Karpas-422 (cell line): Measurements from ENCODE around the gene SLC35F1. TPM values are rescaled to one million over a fixed set of nuclear protein-coding genes. Genes with fewer than 3 reads are reported as not detected.

Experiments
- DNase-seq: peaks from one replicate; pipeline ENCODE4 v3.0.0-alpha.2; 2015
- H2AFZ ChIP-seq: fragments of 200-600 bp; sonication (generic); 2 replicates; pipeline ENCODE4 v1.6.1; 2014; ENCODE audit warnings: antibody characterized with exemption, low read length, mixed read lengths
- H3K27ac ChIP-seq: fragments of 200-600 bp; sonication (generic); 2 replicates; pipeline ENCODE4 v1.5.1; 2014; ENCODE audit warnings: mild to moderate bottlenecking, low read length, moderate library complexity
- H3K27me3 ChIP-seq: fragments of 200-600 bp; sonication (generic); 2 replicates; pipeline ENCODE4 v1.6.1; 2014; ENCODE audit warnings: low read length, mixed read lengths
- H3K36me3 ChIP-seq: fragments of 200-600 bp; sonication (generic); 2 replicates; pipeline ENCODE4 v1.6.1; 2014; ENCODE audit warnings: low read length, mixed read lengths; ENCODE audit not compliant: insufficient read depth
- H3K4me1 ChIP-seq: fragments of 200-600 bp; sonication (generic); 2 replicates; pipeline ENCODE4 v1.6.1; 2014; ENCODE audit warnings: mild to moderate bottlenecking, low read length, mixed read lengths
- H3K4me2 ChIP-seq: fragments of 200-600 bp; sonication (generic); 2 replicates; pipeline ENCODE4 v1.6.1; 2014; ENCODE audit warnings: low read length, low read depth, mild to moderate bottlenecking; ENCODE audit not compliant: poor library complexity, severe bottlenecking
- H3K4me3 ChIP-seq: fragments of 200-600 bp; sonication (generic); 2 replicates; pipeline ENCODE4 v1.5.1; 2014; ENCODE audit warnings: mild to moderate bottlenecking, antibody characterized with exemption, low read length, mixed read lengths
- H3K79me2 ChIP-seq: fragments of 200-600 bp; sonication (generic); 2 replicates; pipeline ENCODE4 v1.6.1; 2014; ENCODE audit warnings: mild to moderate bottlenecking, low read length, mixed read lengths
- H3K9ac ChIP-seq: fragments of 200-600 bp; sonication (generic); 2 replicates; pipeline ENCODE4 v1.6.0; 2014; ENCODE audit warnings: low read length
- H3K9me2 ChIP-seq: fragments of 200-600 bp; sonication (generic), shearing (Covaris generic); replicated peaks from 2 replicates; pipeline ENCODE4 v1.6.0; 2014; ENCODE audit warnings: mild to moderate bottlenecking, low read length, moderate library complexity; ENCODE audit not compliant: insufficient read depth
- H3K9me3 ChIP-seq: fragments of 300-700, 200-600 bp; sonication (generic); 2 replicates; pipeline ENCODE4 v1.6.1; 2014; ENCODE audit warnings: low read length, mixed read lengths
- H4K20me1 ChIP-seq: fragments of 200-600 bp; sonication (generic); 2 replicates; pipeline ENCODE4 v1.6.1; 2014; ENCODE audit warnings: mild to moderate bottlenecking, antibody characterized with exemption, low read length, low read depth; ENCODE audit not compliant: insufficient read depth
- total RNA-seq: library from RNA; depleted of rRNA; stranded (reverse); fragments of >200 nt; shearing (Covaris generic); gene quantifications from 2 replicates; pipeline ENCODE4 v1.2.3, GENCODE V29; 2014; ENCODE audit warnings: low replicate concordance

SLC35F1 gene
- total RNA-seq, 1 experiment from 2014 or later = not detected

- Histone ChIP-seq H4K20me1 (no peaks in the 10 kb centered on the region), H3K27me3 (no peaks in the 10 kb centered on the region), H2AFZ (no peak overlapping the region), H3K4me1 (no peaks in the 10 kb centered on the region), H3K9me3 (no peaks in the 10 kb centered on the region), H3K9me2 (no peaks in the 10 kb centered on the region), H3K27ac (no peak overlapping the region), H3K4me3 (no peak overlapping the region), H3K9ac (no peak overlapping the region), H3K36me3 (no peaks in the 10 kb centered on the region), H3K79me2 (no peaks in the 10 kb centered on the region), H3K4me2 (no peak overlapping the region)
- DNase-seq = no peak
Measured at GRCh38 chr6:117917176-117917575, 10.1 kb downstream of the SLC35F1 start.

DNA sequence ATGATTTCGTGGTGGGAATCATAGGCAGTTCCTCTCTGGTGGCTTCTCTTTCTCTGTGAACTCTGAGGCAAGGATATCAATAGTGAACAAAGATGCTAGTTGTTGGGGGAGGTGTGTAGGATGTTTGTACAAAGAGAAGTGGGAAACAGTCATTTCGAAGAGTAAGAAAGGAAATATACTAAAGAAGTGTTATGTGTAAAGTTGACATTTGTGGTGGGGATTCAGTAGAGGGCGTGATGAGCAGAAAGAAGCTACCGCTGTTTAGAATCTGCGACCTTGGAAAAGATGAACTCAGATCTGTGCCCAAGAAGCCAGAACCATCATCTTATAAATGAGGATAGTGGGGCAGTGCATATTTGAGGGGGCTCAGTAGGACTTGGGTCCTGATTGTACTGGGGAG, 11.4 kb downstream of the SLC35F1 start:
- H4K20me1 ChIP-seq = no peaks in the 10 kb centered on the region
- no peaks in the 10 kb centered on the region for H3K27me3 ChIP-seq
- H3K79me2 ChIP-seq = no peaks in the 10 kb centered on the region
- no peak overlapping the region for H2AFZ ChIP-seq
- H3K4me2 ChIP-seq = no peak overlapping the region
- H3K36me3 ChIP-seq = no peaks in the 10 kb centered on the region
- no peak overlapping the region for H3K9ac ChIP-seq
- H3K9me3 ChIP-seq = no peaks in the 10 kb centered on the region
- DNase-seq = no peak
- H3K27ac ChIP-seq = no peak overlapping the region
- H3K4me3 ChIP-seq = no peak overlapping the region
- no peaks in the 10 kb centered on the region for H3K9me2 ChIP-seq
- no peaks in the 10 kb centered on the region for H3K4me1 ChIP-seq

DNA sequence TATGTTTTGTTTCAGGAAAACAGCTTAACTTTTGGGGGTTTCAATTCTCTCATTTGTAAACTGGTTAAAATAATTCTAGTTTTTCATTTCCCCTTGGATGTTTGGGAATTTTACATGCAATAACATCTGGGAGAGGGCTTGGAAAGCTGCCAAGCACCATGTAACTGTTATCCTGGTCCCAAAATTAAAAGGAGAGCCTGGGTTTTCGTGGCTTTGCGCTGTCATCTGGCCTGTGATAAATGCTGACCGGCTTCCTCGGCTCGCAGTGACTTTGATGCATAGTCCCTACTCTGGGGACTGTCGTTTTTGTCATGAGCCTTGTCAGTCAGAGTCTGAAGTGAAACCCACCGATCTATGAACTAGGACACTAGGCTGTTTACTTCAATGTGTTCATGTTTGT, 12.2 kb downstream of the SLC35F1 start:
- Histone ChIP-seq H3K9ac (no peak overlapping the region), H3K27me3 (no peaks in the 10 kb centered on the region), H3K4me1 (no peaks in the 10 kb centered on the region), H3K4me3 (no peak overlapping the region), H2AFZ (no peak overlapping the region), H3K4me2 (no peak overlapping the region), H3K27ac (no peak overlapping the region), H3K36me3 (no peaks in the 10 kb centered on the region), H3K9me2 (no peaks in the 10 kb centered on the region), H3K9me3 (no peaks in the 10 kb centered on the region), H4K20me1 (no peaks in the 10 kb centered on the region), H3K79me2 (no peaks in the 10 kb centered on the region)
- DNase-seq = no peak

- no peaks in the 10 kb centered on the region for H3K4me1 ChIP-seq
- H2AFZ ChIP-seq = no peak overlapping the region
- no peak overlapping the region for H3K27ac ChIP-seq
- no peak for DNase-seq
- no peaks in the 10 kb centered on the region for H4K20me1 ChIP-seq
- H3K27me3 ChIP-seq = no peaks in the 10 kb centered on the region
- no peak overlapping the region for H3K4me3 ChIP-seq
- no peaks in the 10 kb centered on the region for H3K79me2 ChIP-seq
- H3K9ac ChIP-seq = no peak overlapping the region
- H3K9me2 ChIP-seq = no peaks in the 10 kb centered on the region
- H3K36me3 ChIP-seq = no peaks in the 10 kb centered on the region
- H3K4me2 ChIP-seq = no peak overlapping the region
- no peaks in the 10 kb centered on the region for H3K9me3 ChIP-seq
Measured at GRCh38 chr6:117919775-117920729, 13.0 kb downstream of the SLC35F1 start.

DNA sequence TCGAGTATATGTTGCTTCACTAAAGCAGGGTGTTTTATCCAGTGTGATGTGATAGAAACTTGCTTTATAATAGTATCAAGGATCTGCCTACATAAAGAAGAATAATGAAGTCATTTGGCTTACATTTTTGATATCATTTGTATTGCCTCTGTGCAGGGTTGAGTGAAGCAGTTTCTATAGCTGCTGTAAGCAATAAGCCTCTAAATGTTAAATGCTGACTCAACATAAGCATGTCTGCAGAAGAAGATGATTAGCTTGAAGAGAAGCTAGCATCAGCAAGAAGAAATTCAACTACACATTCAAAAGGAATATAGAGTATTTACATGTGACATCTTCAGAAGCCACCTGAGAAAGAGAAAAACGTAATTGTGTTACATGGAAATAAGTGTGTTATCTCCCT, 17.6 kb downstream of the SLC35F1 start:
- Histone ChIP-seq H3K9me3 (peaks cover 11% of the 10 kb centered on the region; the same call in 1 of the 2 replicates), H3K4me1 (no peaks in the 10 kb centered on the region), H2AFZ (no peak overlapping the region), H4K20me1 (no peaks in the 10 kb centered on the region), H3K27ac (no peak overlapping the region), H3K4me3 (no peak overlapping the region), H3K9ac (no peak overlapping the region), H3K36me3 (no peaks in the 10 kb centered on the region), H3K27me3 (no peaks in the 10 kb centered on the region), H3K4me2 (no peak overlapping the region), H3K79me2 (no peaks in the 10 kb centered on the region), H3K9me2 (no peaks in the 10 kb centered on the region)
- no peak for DNase-seq

DNA sequence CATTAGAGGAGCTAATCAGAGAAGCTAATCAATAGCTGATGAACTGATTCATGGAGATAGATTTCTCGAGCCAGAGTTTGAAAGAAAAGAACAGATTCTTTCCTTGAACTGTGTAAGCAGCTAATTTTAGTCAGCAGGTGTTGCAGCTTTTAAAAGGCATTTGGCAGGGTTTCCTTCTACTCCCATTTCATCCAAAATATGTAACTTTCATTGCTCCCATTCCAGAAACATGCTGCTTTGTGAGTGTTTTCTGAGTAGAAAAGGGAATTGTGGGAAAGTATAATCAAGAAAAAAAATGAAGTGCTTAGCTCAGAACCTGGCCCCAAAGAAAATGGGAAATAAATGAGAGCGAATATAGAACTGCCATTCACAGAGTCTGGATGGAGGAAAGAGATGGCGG, 20.8 kb downstream of the SLC35F1 start:
- Histone ChIP-seq H3K4me3 (no peak overlapping the region), H3K27me3 (no peaks in the 10 kb centered on the region), H3K36me3 (no peaks in the 10 kb centered on the region), H3K9me2 (no peaks in the 10 kb centered on the region), H2AFZ (no peak overlapping the region), H3K4me1 (no peaks in the 10 kb centered on the region), H3K27ac (no peak overlapping the region), H3K4me2 (no peak overlapping the region), H3K79me2 (no peaks in the 10 kb centered on the region), H3K9ac (no peak overlapping the region), H3K9me3 (peaks cover 11% of the 10 kb centered on the region; the same call in 1 of the 2 replicates), H4K20me1 (no peaks in the 10 kb centered on the region)
- DNase-seq = no peak

- no peaks in the 10 kb centered on the region for H3K79me2 ChIP-seq
- no peaks in the 10 kb centered on the region for H3K9me2 ChIP-seq
- H3K9me3 ChIP-seq = peaks cover 11% of the 10 kb centered on the region; the same call in 1 of the 2 replicates
- no peaks in the 10 kb centered on the region for H3K36me3 ChIP-seq
- H3K9ac ChIP-seq = no peak overlapping the region
- H3K4me1 ChIP-seq = no peaks in the 10 kb centered on the region
- H3K27me3 ChIP-seq = no peaks in the 10 kb centered on the region
- H3K4me2 ChIP-seq = no peak overlapping the region
- DNase-seq = no peak
- no peak overlapping the region for H3K27ac ChIP-seq
- no peak overlapping the region for H3K4me3 ChIP-seq
- H2AFZ ChIP-seq = no peak overlapping the region
- no peaks in the 10 kb centered on the region for H4K20me1 ChIP-seq
Measured at GRCh38 chr6:117928833-117929232, 21.8 kb downstream of the SLC35F1 start.

GRCh38 chr6:117929501-117929900, 22.4 kb downstream of the SLC35F1 start:
- Histone ChIP-seq H3K4me1 (no peaks in the 10 kb centered on the region), H3K27ac (no peak overlapping the region), H3K4me3 (no peak overlapping the region), H3K79me2 (no peaks in the 10 kb centered on the region), H3K9me2 (no peaks in the 10 kb centered on the region), H4K20me1 (no peaks in the 10 kb centered on the region), H3K36me3 (no peaks in the 10 kb centered on the region), H3K9me3 (peaks cover 11% of the 10 kb centered on the region; the same call in 1 of the 2 replicates), H3K9ac (no peak overlapping the region), H3K27me3 (no peaks in the 10 kb centered on the region), H3K4me2 (no peak overlapping the region), H2AFZ (no peak overlapping the region)
- no peak for DNase-seq
